ENCODE measurements around the gene BRD3. TPM values are rescaled to one million over a fixed set of nuclear protein-coding genes. Genes with fewer than 3 reads are reported as not detected.

The BRD3 gene
- total RNA-seq, 1 donor from 2014 or later: 36.7 TPM

DNA sequence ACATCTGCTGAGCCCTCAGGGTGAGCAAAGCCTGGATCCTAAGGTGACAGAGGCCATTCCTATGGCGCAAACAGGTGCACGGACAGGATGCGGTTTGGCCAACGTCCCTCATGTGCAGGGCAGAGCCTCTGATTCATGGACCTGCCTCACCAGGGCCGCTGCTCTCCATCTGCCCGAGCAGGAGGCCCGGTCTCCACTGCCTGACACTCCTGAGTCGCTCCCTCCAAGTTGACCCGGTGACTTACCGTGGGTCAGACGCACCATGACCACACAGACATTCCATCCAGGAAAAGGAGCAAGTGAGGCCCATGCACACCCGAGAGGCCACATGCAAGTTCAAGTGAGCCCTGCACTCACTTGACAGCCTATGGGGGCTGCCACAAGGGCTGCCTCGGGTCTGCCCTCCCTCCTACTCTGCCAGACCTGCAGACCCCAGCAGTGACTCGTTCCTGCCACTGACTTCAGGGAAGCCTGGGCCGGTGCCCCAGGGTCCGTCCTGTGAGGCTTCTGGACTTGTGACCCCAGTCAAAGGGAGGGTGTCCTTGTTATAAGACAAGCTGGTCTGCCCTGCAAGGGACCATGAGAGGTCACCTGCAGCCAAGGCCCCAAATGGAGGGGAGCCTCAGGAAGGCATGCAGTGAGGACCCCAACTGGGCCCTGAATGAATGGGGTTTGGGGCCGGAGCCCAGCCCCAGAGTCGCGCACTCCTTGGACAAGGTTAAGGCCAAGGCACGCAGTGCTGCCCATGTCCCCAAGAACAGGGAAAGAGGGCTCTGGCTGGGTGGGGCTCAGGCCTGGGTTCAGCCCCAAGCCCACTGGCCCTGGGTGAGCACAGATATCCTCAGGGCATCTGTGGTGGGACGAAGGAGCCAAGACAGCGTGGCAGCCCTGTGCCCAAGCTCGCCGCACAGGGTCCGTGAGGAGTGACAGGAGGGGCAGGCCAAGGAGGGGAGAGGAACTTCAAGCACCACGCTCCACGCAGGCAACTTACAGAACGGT is 32.5 kb downstream of the BRD3 start:
- DNase-seq (ENCODE audit: low spot score): no peak
- Mint-ChIP-seq H3K9me3 (no peaks in the 10 kb centered on the region), H3K27me3 (ENCODE audit: insufficient read depth) (no peaks in the 10 kb centered on the region), H3K4me1 (ENCODE audit: low read depth) (no peaks in the 10 kb centered on the region), H3K36me3 (ENCODE audit: low read depth) (peaks cover 31% of the 10 kb centered on the region), H3K27ac (no peak overlapping the region), H3K4me3 (no peak overlapping the region)
- intact Hi-C loops (cut with micrococcal nuclease): no loop called here

DNA sequence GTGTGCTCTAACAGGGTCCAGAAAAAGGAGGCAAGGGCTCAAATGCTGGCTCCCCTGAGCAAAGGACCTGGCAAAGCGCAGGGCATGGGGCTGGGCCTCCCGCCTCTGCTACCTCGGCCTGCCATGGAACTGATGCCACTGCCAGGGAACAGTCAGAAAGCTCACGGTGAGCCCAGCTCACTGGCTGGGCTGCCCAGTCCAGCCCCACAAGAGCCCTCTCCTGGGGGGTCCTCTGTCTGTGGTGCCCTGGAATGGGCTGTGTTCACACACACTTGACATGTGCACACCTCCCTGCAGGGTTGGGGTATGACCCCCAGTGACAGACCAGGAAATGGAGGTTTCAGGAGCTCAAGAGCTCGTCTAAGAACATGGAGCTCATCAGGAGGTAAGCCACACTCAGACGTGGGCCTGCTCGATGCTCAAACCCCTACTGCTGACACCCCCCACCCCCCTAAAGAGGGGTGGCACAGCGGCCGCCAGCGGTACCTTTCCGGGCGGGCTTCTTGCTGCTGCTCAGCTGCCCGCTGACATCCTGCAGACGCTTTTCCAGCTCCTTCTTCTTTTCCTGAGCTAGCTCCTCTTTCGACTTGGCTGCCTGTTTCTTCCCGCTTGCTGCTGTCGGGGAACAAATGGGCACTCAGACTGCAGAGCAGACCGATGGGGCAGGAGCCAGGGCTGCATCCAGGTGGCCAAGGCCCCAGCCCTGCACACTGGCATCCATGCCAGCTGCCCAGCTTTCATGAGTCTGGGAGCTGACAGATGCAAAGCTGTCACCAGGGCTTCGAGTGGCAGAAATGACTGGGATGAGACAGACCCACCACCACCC is 33.4 kb downstream of the BRD3 start:
- peaks cover 25% of the 10 kb centered on the region for H3K36me3 Mint-ChIP-seq (ENCODE audit: low read depth)
- intact Hi-C loops (cut with micrococcal nuclease): no loop called here
- no peak overlapping the region for H3K27ac Mint-ChIP-seq
- no peak for DNase-seq (ENCODE audit: low spot score)
- H3K4me3 Mint-ChIP-seq: no peak overlapping the region
- H3K27me3 Mint-ChIP-seq (ENCODE audit: insufficient read depth): no peaks in the 10 kb centered on the region
- no peaks in the 10 kb centered on the region for H3K4me1 Mint-ChIP-seq (ENCODE audit: low read depth)
- H3K9me3 Mint-ChIP-seq: no peaks in the 10 kb centered on the region

DNA sequence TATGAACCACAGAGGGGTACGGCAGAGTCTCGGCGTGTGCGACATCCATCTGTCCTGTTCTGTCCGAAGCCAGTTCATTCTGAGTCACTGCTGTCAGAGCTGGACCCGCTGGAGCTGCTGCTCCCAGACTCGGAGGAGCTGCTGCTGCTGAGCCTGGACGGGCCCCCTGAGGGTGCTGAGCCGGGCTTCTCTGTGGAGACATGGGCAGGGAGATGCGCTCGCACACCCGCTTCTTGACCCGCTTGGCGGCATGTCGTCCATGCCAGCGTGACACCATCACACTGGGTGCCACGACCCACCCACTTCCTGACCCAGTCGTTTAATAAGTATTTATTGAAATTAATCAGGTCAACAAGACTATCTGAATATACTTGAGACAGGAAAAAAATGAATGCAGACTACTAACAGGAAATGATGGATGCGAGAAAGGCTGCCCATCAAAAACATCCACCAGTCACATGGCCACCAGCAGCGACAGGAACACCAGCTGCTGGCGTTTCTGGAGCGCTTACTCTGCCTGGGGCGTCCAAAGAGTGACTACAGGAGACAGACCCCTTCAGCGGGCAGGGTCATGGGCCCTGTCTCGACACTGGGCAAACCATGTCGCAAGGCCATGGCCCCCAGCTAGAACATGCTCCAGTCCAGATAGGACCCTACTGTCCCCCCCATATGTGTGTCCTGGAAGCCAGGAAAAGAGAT is 34.2 kb downstream of the BRD3 start:
- Mint-ChIP-seq H3K27ac (no peak overlapping the region), H3K27me3 (ENCODE audit: insufficient read depth) (no peaks in the 10 kb centered on the region), H3K36me3 (ENCODE audit: low read depth) (peaks cover 18% of the 10 kb centered on the region), H3K9me3 (no peaks in the 10 kb centered on the region), H3K4me3 (no peak overlapping the region), H3K4me1 (ENCODE audit: low read depth) (no peaks in the 10 kb centered on the region)
- intact Hi-C loops (cut with micrococcal nuclease): no loop called here
- DNase-seq (ENCODE audit: low spot score): no peak

DNA sequence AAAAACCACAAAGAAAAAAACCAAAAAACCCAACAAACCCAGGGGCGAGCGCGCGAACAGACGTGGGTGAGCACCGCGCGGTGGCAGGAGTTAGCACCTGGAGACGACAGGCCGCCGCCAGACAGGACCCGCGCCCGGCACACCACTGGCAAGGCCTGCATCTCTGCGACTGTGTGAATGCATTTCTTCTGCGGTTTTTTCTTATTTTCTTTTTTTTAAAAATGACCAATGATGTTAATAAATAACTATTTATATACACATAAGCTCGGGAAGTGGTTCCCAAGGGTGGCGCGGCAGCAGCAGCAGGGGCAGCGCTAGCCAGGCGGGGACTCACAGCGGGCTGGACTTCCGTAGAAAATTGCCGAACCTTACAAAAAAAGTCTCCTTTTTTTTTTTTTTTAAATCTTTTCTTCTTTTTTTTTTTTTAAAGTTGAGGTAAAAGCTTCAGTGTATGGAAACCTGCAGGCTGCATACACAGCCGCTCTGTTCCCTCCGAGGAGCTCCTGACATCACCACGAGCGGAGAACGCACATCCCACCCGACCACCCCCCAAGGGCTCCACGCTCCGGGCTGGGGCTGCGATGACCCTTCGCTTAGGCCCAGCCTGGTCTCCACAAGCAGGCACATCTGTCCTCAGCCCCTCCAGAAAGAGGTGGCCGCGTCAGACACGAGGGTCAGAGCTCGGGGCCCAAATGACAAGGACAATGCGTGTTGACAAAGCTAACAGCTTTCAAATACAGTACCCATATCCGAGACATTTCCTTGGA is 35.2 kb downstream of the BRD3 start:
- Mint-ChIP-seq H3K4me1 (ENCODE audit: low read depth) (no peaks in the 10 kb centered on the region), H3K27me3 (ENCODE audit: insufficient read depth) (no peaks in the 10 kb centered on the region), H3K4me3 (no peak overlapping the region), H3K27ac (no peak overlapping the region), H3K9me3 (no peaks in the 10 kb centered on the region), H3K36me3 (ENCODE audit: low read depth) (peaks cover 15% of the 10 kb centered on the region)
- intact Hi-C loops (cut with micrococcal nuclease): no loop called here
- DNase-seq (ENCODE audit: low spot score): no peak

DNA sequence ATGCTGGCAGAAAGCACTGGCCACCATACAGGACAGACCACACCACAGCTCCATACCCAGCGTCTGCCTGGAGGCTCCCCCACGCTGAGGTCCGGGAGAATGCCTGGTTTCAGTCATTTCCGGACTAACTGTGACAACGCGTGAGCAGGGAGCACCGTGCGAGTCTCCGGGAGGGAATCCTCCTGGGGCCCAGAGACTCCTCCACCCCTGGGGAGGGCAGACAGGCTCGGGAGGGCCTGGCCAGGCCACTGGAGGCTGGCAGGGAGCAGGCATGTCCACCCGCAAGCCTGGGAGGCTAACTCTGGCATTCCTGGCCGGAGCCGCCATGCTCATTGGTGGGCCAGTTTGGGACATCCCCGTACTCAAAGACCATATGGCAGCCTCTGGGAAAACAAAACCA is 36.0 kb downstream of the BRD3 start:
- Mint-ChIP-seq H3K9me3 (no peaks in the 10 kb centered on the region), H3K27ac (no peak overlapping the region), H3K4me3 (no peak overlapping the region), H3K36me3 (ENCODE audit: low read depth) (peaks cover 15% of the 10 kb centered on the region), H3K4me1 (ENCODE audit: low read depth) (no peaks in the 10 kb centered on the region), H3K27me3 (ENCODE audit: insufficient read depth) (no peaks in the 10 kb centered on the region)
- intact Hi-C loops (cut with micrococcal nuclease): no loop called here
- DNase-seq (ENCODE audit: low spot score): no peak

DNA sequence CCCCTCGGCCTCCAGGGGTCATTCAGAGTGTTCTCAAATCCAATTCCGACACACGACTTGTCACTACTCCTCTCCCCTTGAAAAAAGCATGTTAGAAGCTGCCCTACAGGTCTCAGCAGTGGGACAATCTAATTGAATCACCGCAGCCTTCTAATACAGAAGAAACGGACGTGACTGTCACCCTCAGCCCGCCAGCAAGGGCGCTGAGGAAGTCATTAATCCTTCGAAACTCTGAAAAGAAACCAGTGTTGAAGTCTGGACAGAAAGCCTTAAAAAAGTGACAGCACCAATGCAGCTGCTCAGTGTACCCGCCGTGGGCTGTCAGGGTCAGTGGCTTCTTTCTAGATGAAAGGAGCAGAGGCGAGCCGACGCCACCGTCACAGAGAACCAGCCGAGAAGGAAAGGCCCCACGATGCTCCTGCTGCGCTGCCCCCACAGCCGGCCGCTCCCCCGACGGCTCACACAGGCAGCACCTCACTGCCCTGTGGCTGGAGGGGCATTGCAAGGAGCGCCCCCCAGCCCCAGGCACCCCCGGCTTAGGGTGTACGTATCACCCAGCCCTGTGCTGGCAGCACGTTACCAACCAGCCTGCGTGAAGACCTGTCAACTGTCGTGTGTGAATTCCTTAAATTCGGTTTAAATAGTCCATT is 36.9 kb downstream of the BRD3 start:
- Mint-ChIP-seq H3K27me3 (ENCODE audit: insufficient read depth) (no peaks in the 10 kb centered on the region), H3K27ac (peak overlapping the region; percentile 23), H3K4me3 (no peak overlapping the region), H3K9me3 (no peaks in the 10 kb centered on the region), H3K4me1 (ENCODE audit: low read depth) (no peaks in the 10 kb centered on the region), H3K36me3 (ENCODE audit: low read depth) (peaks cover 12% of the 10 kb centered on the region)
- intact Hi-C loops (cut with micrococcal nuclease): no loop called here
- DNase-seq (ENCODE audit: low spot score): no peak

DNA sequence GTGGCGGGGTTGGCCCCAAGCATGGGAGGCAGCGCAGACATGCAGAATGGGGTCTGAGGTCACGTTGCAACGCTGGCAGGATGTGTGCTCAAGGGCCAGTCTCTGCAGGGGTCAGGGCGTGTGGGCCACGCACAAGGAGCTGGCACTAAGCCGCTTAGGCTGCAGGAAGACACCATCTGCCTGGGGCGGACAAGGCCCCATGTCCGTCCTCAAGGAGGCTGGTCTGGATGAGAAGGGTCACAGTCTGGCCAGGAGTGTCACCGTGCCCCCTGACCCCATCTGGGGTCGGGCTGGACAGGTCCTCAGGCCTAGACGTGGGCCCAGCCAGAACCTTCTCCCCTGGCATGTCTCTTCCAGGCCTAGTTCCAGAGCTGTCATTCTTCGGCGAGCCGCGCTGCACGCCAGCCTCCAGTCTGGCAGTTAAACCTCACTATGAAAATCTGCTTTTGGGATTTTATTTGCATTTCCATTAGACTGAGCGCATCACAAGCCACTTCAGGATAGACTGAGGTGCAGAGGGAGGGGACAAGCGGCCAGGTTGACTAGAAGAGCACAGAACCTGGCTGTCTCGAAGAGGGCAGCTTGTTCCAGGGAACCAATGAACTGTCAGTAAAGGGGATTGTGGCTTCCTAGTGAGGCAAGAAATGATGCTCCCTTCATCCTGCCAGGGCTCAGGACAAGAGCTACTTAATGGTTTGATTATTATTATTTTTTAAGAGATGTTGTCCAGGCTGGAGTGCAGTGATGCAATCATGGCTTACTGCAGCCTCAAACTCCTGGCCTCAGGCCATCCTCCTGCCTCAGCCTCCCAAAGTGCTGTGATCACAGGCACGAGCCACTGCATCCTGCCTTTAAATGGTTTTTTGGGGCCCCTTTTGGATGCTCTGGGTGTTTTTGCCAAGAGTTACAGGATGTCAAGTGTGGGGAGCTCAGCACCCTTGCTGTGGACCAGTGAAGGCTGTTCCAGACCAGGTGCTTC is 38.3 kb downstream of the BRD3 start:
- intact Hi-C loops (cut with micrococcal nuclease): loop anchor here (5.0 kb wide), 1 partner anchor 612 kb away; the partner anchor contains the start of gene REXO4
- Mint-ChIP-seq H3K9me3 (no peaks in the 10 kb centered on the region), H3K27ac (no peak overlapping the region), H3K4me3 (no peak overlapping the region), H3K4me1 (ENCODE audit: low read depth) (no peaks in the 10 kb centered on the region), H3K36me3 (ENCODE audit: low read depth) (peaks cover 11% of the 10 kb centered on the region), H3K27me3 (ENCODE audit: insufficient read depth) (no peaks in the 10 kb centered on the region)
- DNase-seq (ENCODE audit: low spot score): no peak

DNA sequence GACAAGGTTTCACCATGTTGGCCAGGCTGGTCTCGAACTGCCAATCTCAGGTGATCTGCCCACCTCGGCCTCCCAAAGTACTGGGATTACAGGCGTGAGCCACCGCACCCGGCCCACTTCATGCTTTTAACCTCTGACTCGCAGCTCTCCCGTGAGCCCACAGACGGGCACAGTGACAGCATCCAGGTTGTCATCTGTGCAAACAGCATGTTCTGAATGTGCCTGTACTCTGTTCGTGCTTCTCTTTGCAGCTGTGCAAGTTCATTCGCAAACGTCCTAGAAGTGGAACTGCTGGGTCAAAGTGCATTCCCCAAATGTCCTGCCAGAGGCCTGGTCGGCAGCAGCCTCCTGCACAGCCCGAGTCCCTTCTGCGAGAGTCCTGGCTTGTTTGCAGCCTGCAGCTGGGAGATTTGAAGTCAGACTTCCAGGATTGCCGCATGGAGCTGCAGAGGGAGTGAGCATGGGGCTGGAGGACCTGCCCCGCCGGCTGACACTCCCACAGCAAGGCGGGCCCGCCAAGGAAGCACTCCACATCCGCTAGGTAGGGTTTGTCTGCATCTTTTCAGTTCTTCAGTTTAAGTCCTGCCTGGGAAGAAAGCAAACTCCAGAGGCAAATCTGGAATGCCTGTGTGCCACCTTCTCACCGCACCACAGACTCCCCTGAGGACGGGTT is 39.1 kb downstream of the BRD3 start:
- H3K4me3 Mint-ChIP-seq: no peak overlapping the region
- intact Hi-C loops (cut with micrococcal nuclease): loop anchor here (5.0 kb wide), 1 partner anchor 611 kb away; the partner anchor contains the start of gene REXO4
- H3K27ac Mint-ChIP-seq: no peak overlapping the region
- no peaks in the 10 kb centered on the region for H3K9me3 Mint-ChIP-seq
- peaks cover 11% of the 10 kb centered on the region for H3K36me3 Mint-ChIP-seq (ENCODE audit: low read depth)
- no peaks in the 10 kb centered on the region for H3K27me3 Mint-ChIP-seq (ENCODE audit: insufficient read depth)
- DNase-seq (ENCODE audit: low spot score): no peak
- no peaks in the 10 kb centered on the region for H3K4me1 Mint-ChIP-seq (ENCODE audit: low read depth)

DNA sequence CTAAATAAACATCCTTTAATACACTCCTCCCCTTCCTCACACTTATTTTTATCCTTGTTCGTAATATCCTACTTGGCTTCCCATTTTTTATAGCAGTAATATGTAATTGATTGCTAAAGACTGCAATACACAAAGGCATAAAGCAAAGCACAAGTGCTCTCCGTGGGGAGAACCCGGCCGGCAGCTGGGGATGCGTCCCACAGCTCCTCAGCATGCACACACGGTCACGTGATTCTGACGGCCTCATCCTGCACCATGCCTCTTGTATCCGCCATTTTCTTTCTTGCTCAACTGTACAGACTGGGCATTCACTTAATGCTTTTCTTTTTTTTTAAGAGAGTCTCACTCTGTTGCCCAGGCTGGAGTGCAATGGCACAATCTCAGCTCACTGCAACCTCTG is 39.8 kb downstream of the BRD3 start:
- no peak overlapping the region for H3K27ac Mint-ChIP-seq
- H3K4me1 Mint-ChIP-seq (ENCODE audit: low read depth): no peaks in the 10 kb centered on the region
- H3K27me3 Mint-ChIP-seq (ENCODE audit: insufficient read depth): no peaks in the 10 kb centered on the region
- peak overlapping the region; percentile 63 for H3K4me3 Mint-ChIP-seq
- DNase-seq (ENCODE audit: low spot score): no peak
- peaks cover 7% of the 10 kb centered on the region for H3K36me3 Mint-ChIP-seq (ENCODE audit: low read depth)
- H3K9me3 Mint-ChIP-seq: no peaks in the 10 kb centered on the region
- intact Hi-C loops (cut with micrococcal nuclease): loop anchor here (5.0 kb wide), 1 partner anchor 611 kb away; the partner anchor contains the start of gene REXO4

DNA sequence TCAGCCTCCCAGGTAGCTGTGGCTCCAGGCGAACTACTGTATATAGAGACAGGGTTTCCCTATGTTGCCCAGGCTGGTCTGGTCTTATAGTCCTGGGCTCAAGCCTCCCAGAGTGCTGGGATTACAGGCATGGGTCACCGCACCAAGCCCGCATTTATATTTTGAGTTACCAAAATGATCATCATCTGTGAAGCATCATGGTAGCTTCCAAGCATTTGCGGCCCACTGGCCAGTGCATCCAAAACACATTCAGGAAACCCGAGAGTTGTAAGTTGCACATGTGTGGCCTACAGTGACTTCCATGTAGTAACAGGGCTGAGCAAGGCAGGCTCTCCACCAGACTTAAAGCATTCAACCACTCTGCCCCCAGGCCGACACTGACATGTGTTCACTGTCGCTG is 40.3 kb downstream of the BRD3 start:
- Mint-ChIP-seq H3K9me3 (no peaks in the 10 kb centered on the region), H3K27ac (no peak overlapping the region), H3K36me3 (ENCODE audit: low read depth) (peaks cover 3% of the 10 kb centered on the region), H3K4me3 (peak overlapping the region; percentile 63), H3K4me1 (ENCODE audit: low read depth) (no peaks in the 10 kb centered on the region), H3K27me3 (ENCODE audit: insufficient read depth) (no peaks in the 10 kb centered on the region)
- intact Hi-C loops (cut with micrococcal nuclease): loop anchor here (5.0 kb wide), 1 partner anchor 610 kb away; the partner anchor contains the start of gene REXO4
- no peak for DNase-seq (ENCODE audit: low spot score)
